GM21717 (cell line): Measurements from ENCODE around the gene HDAC4.

Source experiments
- ATAC-seq: cut with Tn5 transposase; IDR thresholded peaks from one replicate; pipeline ENCODE4 v1.9.1; 2021; ENCODE audit warnings: mild to moderate bottlenecking, moderate library complexity; ENCODE audit not compliant: unreplicated experiment

HDAC4 gene

GRCh38 chr2:239299218-239299939 lies 101.4 kb downstream of the HDAC4 start:
- ATAC-seq, result no peak

- no peak for ATAC-seq
These were observed 102.6 kb downstream of the HDAC4 start for GRCh38 chr2:239298116-239298804.

GRCh38 chr2:239297142-239298004 lies 103.4 kb downstream of the HDAC4 start:
- no peak for ATAC-seq

- no peak for ATAC-seq
These were observed 104.5 kb downstream of the HDAC4 start for GRCh38 chr2:239296020-239296932.

DNA sequence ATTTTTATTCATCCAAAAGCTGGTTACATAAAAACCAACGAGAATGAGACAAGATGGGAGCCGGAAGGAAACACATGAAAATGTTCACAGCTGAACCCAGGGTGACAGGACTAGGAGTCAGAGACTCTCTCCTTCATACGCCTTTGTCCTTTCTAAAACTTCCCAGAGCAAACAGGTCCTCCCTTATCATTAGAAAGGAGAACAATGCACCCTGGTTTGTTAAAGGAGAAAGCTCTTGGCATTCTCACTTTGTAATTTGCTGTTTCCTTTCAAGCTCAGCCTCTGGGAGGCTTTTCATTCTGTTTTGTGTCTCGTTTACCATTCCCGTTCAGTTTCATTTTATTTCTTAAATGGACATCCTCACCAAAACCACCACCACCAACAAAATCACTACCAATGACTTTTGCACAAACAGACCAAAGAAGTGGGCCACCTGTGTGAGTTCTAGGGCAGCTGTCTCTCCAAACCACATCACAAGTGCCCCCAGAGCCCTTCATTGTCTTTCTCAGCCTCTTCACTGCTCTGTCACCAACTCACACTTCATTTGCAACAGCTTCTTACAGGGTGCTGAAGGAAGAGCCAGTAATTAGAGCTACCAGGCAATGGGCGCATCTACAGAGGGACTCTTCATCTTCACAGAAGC lies 105.3 kb downstream of the HDAC4 start:
- no peak for ATAC-seq

- no peak for ATAC-seq
These were observed 106.2 kb downstream of the HDAC4 start for GRCh38 chr2:239294571-239295054.

- peak; percentile 71 for ATAC-seq
These were observed 106.9 kb downstream of the HDAC4 start for GRCh38 chr2:239293775-239294430.

- no peak for ATAC-seq
These were observed 107.7 kb downstream of the HDAC4 start for GRCh38 chr2:239292959-239293774.

DNA sequence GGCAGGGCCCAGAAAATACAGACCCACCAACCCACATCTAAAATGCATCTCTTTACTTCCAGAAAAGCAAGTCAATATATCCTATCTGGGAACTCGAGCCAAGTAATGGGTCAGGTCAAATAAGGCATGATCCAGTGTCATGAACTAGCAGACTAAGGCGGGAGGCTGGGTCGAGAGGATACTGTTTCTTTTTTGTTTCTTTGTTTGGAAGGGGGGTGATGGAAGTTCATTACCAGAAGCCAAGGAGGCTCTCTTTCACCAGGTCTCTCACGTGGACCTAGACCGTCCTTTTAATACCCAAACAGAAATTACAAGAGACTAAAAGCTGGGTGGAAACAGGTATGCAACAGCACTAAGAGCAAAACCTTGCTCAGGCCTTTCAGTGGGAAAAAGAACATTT lies 108.3 kb downstream of the HDAC4 start:
- ATAC-seq, result no peak

DNA sequence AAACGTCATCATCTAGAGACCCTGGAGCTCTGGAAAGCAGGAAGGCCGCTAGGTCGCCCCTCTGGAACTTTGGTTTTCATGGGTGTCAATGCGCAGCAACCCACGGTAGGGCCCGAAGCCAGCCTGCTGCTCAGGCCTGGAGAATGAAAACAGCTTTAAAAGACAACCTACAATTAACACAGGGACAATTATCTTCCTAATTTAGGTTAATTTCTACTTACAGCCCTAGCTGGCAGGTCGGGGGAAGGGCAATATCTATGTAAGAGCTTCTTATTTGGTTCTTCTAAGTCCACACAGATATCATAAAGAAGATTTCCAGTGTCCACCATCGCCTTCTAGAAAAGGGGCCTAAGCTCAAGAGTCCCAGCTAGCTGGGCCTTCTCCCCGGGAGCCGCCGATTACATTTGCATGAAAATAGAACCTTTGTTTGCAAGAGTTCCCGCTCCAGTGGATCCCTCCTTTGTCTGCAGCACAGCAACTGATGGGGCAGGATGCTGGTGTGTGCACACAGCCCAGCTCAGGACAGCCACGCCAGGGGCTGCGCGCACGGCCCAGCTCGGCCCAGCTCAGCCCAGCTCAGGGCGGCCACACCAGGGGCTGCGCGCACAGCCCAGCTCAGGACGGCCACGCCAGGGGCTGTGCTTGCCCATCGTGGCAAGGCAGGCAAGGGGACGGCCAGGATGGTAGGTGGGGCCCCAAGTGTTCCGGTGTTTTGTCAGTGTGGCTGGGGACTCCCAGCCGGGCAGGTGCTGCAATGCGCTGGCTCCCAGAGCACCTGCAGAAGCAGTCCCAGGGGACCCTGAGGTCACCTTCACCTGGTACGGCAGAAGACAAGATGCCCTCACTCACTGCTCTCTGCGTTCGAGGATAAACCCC lies 109.1 kb downstream of the HDAC4 start:
- ATAC-seq, result no peak

GRCh38 chr2:239290618-239291474 lies 110.0 kb downstream of the HDAC4 start:
- no peak for ATAC-seq

DNA sequence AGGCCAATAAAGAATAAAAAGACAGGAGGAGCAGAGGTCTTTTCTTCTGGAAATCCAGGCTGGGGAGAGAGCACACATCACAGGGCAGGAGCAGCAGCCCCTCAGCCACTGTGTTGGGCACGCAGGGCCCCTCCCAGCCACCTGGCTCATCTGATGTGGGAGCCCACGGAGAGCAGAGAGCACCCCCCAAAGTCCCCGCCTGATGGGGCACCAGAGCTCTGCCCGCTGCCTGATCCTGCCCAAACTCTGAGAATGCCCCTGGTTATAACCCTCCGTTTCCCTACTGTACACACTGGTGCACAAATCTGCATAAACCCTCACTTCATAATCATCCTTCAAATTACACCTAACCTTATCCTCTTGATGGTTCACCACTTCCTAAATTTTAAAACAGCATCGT lies 111.3 kb downstream of the HDAC4 start:
- ATAC-seq, result peak; percentile 4

DNA sequence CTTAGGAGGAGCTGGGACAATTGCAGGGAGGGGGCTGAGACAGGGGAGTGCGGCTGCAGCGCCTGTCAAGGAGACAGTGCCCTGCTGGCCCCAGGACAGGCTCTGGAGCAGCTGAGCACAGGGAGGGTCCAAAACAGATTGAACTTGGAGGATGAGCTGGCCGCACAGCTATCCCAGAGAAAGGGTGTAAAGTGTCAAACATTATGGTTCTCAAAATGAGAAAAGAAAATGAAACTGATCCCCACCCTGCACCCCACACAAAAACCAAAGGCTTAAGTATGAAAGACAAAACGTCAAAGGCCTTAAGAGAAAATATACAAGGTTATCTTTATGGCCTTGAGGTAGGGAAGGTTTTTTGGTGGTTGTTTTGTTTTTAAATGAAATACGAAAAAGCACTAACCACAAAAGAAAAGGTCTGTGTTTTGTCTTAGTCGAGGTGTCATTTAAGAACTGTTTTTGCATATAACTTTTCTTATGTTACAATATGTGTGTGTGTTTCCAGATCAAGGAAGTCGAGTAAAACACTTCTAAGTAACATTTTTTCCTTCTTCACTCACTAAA lies 111.8 kb downstream of the HDAC4 start:
- ATAC-seq, result peak; percentile 60

GRCh38 chr2:239288237-239288636 lies 112.6 kb downstream of the HDAC4 start:
- ATAC-seq, result no peak

GRCh38 chr2:239287461-239287860 lies 113.4 kb downstream of the HDAC4 start:
- ATAC-seq, result no peak

GRCh38 chr2:239286901-239287300 lies 113.9 kb downstream of the HDAC4 start:
- no peak for ATAC-seq

DNA sequence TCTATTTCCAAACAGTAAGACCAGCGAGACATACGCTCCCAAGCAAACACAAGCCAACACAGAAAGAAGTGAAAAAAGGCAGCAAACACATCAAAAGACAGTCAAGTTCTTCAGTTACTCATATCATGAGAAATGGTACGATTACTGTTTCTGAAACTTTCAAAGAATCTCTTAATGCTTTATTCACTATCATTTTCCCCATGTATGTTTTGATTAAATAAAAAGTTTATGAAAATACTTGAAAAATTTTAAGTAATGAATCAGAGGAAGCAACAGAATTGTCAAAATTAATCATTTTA lies 114.9 kb downstream of the HDAC4 start:
- ATAC-seq, result no peak
